GM23338 (cell line): ENCODE results near the gene PDE3A.
"Not testable (repeated sequence)": the region's sequence is repeated elsewhere in the genome, so short reads cannot be mapped to it uniquely, and the experiment has no call there.

ENCODE experiments used
- EZH2 ChIP-seq: fragments of 200-600 bp; sonication (generic); IDR thresholded peaks from one replicate; pipeline ENCODE4 v1.8.0; 2017; ENCODE audit warnings: antibody characterized with exemption, mild to moderate bottlenecking, low read depth; ENCODE audit not compliant: unreplicated experiment
- EZH2phosphoT487 ChIP-seq: fragments of 200-600 bp; sonication (generic); IDR thresholded peaks from one replicate; pipeline ENCODE4 v1.8.1; 2018; ENCODE audit warnings: antibody characterized with exemption; ENCODE audit not compliant: unreplicated experiment
- TF ChIP-seq, protein P1 (sequence below), 2 experiments: fragments of 200-600 bp in 1 of 2; sonication (generic) in 1 of 2; conservative IDR thresholded peaks; 2 replicates each; pipeline versions ENCODE4 v1.5.1 to v1.6.1; 2016 to 2017; ENCODE audit warnings: antibody characterized with exemption in 2 of 2, low read depth in 2 of 2, mild to moderate bottlenecking in 2 of 2, moderate library complexity in 1 of 2

DNA sequence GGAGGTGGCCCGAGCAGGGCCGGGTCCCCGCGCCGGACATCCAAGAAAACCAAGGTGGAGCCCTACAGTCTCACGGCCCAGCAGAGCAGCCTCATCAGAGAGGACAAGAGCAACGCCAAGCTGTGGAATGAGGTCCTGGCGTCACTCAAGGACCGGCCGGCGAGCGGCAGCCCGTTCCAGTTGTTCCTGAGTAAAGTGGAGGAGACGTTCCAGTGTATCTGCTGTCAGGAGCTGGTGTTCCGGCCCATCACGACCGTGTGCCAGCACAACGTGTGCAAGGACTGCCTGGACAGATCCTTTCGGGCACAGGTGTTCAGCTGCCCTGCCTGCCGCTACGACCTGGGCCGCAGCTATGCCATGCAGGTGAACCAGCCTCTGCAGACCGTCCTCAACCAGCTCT lies 184.2 kb downstream of the PDE3A start:
- TF ChIP-seq EZH2, EZH2phosphoT487: not testable (repeated sequence)
- TF ChIP-seq, protein P1, sequence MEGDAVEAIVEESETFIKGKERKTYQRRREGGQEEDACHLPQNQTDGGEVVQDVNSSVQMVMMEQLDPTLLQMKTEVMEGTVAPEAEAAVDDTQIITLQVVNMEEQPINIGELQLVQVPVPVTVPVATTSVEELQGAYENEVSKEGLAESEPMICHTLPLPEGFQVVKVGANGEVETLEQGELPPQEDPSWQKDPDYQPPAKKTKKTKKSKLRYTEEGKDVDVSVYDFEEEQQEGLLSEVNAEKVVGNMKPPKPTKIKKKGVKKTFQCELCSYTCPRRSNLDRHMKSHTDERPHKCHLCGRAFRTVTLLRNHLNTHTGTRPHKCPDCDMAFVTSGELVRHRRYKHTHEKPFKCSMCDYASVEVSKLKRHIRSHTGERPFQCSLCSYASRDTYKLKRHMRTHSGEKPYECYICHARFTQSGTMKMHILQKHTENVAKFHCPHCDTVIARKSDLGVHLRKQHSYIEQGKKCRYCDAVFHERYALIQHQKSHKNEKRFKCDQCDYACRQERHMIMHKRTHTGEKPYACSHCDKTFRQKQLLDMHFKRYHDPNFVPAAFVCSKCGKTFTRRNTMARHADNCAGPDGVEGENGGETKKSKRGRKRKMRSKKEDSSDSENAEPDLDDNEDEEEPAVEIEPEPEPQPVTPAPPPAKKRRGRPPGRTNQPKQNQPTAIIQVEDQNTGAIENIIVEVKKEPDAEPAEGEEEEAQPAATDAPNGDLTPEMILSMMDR (conservative IDR thresholded peaks at IDR 0.05; ENCODE audit: low read depth in 2 of 2), result not testable (repeated sequence)
